Neutrophil (primary cell): ENCODE data around the gene WDR86.

Experiments used
- H3K27ac ChIP-seq: fragments of 200-600 bp; sonication (generic); 2 replicates; pipeline ENCODE4 v1.5.1; 2016; ENCODE audit warnings: mild to moderate bottlenecking, moderate library complexity
- H3K27me3 ChIP-seq: fragments of 200-600 bp; sonication (generic); 2 replicates; pipeline ENCODE4 v1.6.0; 2016; ENCODE audit warnings: mild to moderate bottlenecking
- H3K36me3 ChIP-seq: fragments of 200-600 bp; sonication (generic); 2 replicates; pipeline ENCODE4 v1.5.1; 2017
- H3K4me1 ChIP-seq, 2 experiments: fragments of 200-600 bp in 1 of 2; sonication (generic) in 1 of 2; 1 replicate in 1 of 2; 2 replicates in 1 of 2; pipeline versions ENCODE4 v1.5.1 to v1.6.1; 2013 to 2016; ENCODE audit warnings: low read depth in 1 of 2, low read length in 1 of 2, mild to moderate bottlenecking in 1 of 2, moderate library complexity in 1 of 2; ENCODE audit not compliant: control insufficient read depth in 1 of 2, insufficient read depth in 1 of 2
- H3K4me3 ChIP-seq, 2 experiments: fragments of 200-600 bp in 1 of 2; sonication (generic) in 1 of 2; 1 replicate in 1 of 2; 2 replicates in 1 of 2; pipeline ENCODE4 v1.5.1; 2013 to 2016; ENCODE audit warnings: low read depth in 1 of 2, low read length in 1 of 2, mild to moderate bottlenecking in 1 of 2, moderate library complexity in 1 of 2
- H3K9me3 ChIP-seq: fragments of 200-600 bp; sonication (generic); 2 replicates; pipeline ENCODE4 v1.5.1; 2016
- TF ChIP-seq, protein P1 (sequence below): fragments of 200-600 bp; sonication (generic); IDR thresholded peaks from 2 replicates; pipeline ENCODE4 v1.5.1; 2016; ENCODE audit warnings: antibody characterized with exemption

WDR86 gene

DNA sequence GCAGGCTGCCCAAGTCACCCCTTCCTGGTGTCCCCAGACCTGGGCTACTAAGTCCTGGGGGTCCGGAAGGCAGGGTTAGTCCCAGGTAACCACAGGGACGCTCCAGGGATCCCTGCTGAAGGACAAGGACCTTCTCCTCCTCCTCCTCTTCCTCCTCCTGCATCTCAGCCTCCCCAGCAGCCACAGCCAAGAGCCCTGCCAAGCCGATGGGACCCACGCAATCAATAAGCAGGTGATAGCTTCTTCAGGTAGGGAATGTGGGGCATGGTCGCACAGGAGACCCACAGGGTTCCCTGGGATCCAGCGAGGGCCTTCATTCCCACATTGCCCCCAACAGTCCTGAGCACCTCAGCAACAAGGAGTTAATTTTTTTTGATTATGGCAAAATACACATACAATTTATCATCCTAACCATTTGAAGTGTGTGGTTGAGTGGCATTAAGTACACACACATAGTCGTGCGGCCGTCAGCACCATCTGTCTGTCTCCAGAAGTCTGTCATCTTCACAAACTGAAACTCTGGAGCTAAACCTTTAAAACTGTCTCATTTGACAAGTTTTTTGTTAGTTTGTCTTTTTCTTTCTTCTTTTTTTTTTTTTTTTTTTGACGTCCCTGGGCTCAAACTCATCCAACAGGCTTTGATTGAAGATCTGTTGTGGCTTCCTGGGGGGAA, 18.0 kb upstream of the WDR86 start:
- Histone ChIP-seq H3K36me3 (no peaks in the 10 kb centered on the region), H3K27me3 (peaks cover 10% of the 10 kb centered on the region), H3K4me3 (no peak overlapping the region), H3K9me3 (no peaks in the 10 kb centered on the region), H3K4me1 (no peaks in the 10 kb centered on the region), H3K27ac (no peak overlapping the region)
- TF ChIP-seq, protein P1, sequence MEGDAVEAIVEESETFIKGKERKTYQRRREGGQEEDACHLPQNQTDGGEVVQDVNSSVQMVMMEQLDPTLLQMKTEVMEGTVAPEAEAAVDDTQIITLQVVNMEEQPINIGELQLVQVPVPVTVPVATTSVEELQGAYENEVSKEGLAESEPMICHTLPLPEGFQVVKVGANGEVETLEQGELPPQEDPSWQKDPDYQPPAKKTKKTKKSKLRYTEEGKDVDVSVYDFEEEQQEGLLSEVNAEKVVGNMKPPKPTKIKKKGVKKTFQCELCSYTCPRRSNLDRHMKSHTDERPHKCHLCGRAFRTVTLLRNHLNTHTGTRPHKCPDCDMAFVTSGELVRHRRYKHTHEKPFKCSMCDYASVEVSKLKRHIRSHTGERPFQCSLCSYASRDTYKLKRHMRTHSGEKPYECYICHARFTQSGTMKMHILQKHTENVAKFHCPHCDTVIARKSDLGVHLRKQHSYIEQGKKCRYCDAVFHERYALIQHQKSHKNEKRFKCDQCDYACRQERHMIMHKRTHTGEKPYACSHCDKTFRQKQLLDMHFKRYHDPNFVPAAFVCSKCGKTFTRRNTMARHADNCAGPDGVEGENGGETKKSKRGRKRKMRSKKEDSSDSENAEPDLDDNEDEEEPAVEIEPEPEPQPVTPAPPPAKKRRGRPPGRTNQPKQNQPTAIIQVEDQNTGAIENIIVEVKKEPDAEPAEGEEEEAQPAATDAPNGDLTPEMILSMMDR, result no peak

DNA sequence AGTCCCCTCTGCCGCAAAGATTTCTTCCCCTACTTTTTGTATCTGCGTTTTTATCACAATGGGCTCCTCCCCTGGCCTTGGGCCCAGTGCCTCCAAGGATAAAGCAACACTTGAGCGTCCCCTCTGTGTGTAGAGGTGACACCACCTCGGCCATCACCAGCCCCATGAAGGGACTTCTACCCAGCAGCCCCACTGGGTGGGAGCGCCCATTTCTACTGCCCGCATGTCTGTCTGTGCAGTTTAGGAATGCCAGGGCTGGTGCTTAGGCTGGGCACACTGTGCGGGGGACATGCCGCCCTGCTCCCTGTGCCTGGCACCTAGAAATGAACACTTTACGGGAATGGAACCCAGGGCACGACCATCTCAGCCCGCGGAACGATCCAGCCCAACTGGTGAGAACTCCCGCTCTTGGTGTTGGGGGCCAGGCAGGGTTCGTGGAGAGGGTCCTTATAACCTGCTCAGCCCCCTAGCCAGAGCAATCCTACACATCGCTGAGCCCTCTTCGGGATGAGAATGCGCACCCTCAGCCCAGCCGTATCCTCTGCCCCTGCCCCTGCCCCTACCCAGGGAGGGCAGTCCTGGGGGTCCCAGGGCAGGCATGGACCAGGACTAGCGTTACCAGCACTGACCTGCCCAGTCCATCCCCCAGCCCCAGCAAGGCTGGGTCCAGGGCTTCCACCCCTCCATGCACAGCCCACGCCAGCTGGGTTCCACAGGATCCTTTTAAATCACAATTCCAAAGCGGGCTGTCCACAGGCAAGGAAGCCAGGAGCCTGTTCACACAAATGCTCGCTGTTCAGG, 17.3 kb upstream of the WDR86 start:
- H3K36me3 ChIP-seq, result no peaks in the 10 kb centered on the region
- H3K27me3 ChIP-seq, result peaks cover 10% of the 10 kb centered on the region
- H3K4me1 ChIP-seq, result no peaks in the 10 kb centered on the region
- no peak overlapping the region for H3K27ac ChIP-seq
- no peak overlapping the region for H3K4me3 ChIP-seq
- TF ChIP-seq, protein P1, result no peak
- H3K9me3 ChIP-seq, result no peaks in the 10 kb centered on the region

DNA sequence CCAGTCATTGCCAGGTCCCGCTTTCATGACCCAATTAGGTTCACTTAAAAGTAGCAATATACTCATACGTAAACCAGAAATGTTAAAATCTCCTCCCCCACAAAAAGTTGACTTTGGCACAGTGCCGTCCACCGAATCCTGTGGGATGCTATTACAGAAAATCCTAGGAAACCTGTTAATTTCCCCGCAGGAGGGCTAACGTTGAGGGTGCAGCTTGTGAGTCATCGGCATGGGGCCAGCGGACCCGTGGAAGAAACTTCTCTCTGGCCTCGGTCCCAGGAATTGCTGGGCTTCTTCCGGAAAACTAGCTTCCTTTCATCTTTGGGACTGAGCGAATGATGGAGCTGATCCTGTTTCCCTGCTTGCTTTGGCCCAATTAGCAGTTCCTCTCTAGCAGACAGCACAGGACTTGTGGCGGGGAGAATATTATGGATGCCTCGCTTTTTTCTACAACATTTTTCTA, 16.6 kb upstream of the WDR86 start:
- Histone ChIP-seq H3K9me3 (no peaks in the 10 kb centered on the region), H3K27me3 (peaks cover 10% of the 10 kb centered on the region), H3K4me1 (no peaks in the 10 kb centered on the region), H3K36me3 (no peaks in the 10 kb centered on the region), H3K27ac (no peak overlapping the region), H3K4me3 (no peak overlapping the region)
- TF ChIP-seq, protein P1, result no peak

DNA sequence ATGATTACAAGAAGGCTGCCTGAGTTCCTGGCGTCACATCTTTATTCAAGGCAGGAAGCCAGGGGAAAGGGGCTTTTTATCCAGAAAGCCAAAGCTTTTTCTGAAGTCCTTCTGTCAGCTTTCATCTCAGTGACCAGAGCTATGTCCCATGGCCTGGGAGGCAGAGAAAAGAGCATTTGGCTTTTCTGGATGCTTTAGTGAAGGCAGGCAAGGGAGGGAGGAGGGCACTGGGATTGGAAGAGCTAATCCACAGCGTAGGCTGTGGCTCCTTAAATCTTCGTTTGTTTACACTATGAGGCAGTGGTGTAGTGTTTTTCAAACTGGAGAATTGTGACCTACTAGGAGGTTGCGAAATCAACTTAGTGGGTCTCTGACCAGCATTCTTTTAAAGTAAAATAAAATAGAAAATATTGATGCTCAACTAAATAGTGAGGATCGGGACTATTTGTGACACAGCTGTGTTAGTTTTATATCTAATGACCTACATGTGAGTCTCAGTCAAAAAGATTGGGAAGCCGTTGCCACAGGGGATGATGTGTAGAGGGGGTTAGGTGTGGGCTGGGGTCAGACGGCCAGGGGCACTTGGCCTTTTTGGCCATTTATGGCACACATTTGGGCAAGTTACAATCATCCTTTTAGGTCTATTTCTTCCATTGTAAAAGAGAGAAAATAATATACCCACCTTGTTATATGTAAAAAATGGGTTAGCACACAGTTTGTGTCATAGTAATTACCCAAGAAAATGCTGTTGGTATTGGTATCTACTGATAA, 16.0 kb upstream of the WDR86 start:
- Histone ChIP-seq H3K27ac (no peak overlapping the region), H3K27me3 (peaks cover 10% of the 10 kb centered on the region), H3K9me3 (no peaks in the 10 kb centered on the region), H3K36me3 (no peaks in the 10 kb centered on the region), H3K4me3 (no peak overlapping the region), H3K4me1 (no peaks in the 10 kb centered on the region)
- TF ChIP-seq, protein P1, result no peak

DNA sequence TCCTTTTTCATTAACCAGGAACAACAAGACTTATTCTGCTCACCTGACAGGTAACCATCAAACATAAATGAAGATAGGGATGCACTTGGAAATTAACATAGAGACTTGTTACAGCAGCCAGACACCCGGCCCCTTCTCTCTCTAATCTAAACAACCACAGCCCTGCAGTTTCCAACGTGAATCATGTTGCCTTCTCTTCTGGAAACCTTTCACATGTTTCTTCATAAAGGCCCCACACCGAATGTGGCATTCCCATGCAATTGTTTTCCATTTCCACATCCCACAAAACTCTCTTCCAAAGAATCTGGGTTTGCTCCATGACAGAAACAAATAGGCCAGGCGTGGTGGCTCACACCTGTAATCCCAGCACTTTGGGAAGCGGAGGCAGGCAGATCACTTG, 15.0 kb upstream of the WDR86 start:
- Histone ChIP-seq H3K4me1 (no peaks in the 10 kb centered on the region), H3K9me3 (no peaks in the 10 kb centered on the region), H3K4me3 (no peak overlapping the region), H3K27me3 (peaks cover 4% of the 10 kb centered on the region), H3K27ac (no peak overlapping the region), H3K36me3 (no peaks in the 10 kb centered on the region)
- TF ChIP-seq, protein P1, result no peak
